SK-N-SH (cell line): ENCODE results near the gene BTBD16. TPM values are rescaled to one million over a fixed set of nuclear protein-coding genes. Genes with fewer than 3 reads are reported as not detected.

Experiments
- CTCF ChIA-PET: fragments of 300-600, 350-600 bp; formaldehyde crosslinking; extraction: SDS; loops from one replicate; lab custom pipeline; 2021; lab: Yijun Ruan, JAX
- POLR2A ChIA-PET: fragments of 350-600 bp; sonication (Branson Sonifier 250); formaldehyde crosslinking; extraction: SDS; loops from one replicate; lab custom pipeline; 2020; ENCODE audit warnings: antibody characterized with exemption, inconsistent platforms; lab: Yijun Ruan, JAX
- DNase-seq: peaks from one replicate; pipeline ENCODE4 v3.0.0; 2012
- H2AFZ ChIP-seq: fragments of 200-600 bp; sonication (generic); 2 replicates; pipeline ENCODE4 v1.8.1; 2016; ENCODE audit warnings: antibody characterized with exemption, mild to moderate bottlenecking, low read depth
- H3F3A ChIP-seq: fragments of 200-600 bp; sonication (generic); replicated peaks from 2 replicates; pipeline ENCODE3; 2016; ENCODE audit warnings: antibody characterized with exemption, mild to moderate bottlenecking; ENCODE audit not compliant: insufficient read depth
- H3K27ac ChIP-seq, 2 experiments: fragments of 200-500 bp in 1 of 2; fragments of 200-600 bp in 1 of 2; sonication (Bioruptor generic) in 1 of 2; sonication (generic), shearing (Covaris generic) in 1 of 2; 2 replicates each; pipeline versions ENCODE4 v1.5.1 to v1.6.1; 2014 to 2016; ENCODE audit warnings: low read depth in 2 of 2, inconsistent platforms in 1 of 2, low read length in 1 of 2, mild to moderate bottlenecking in 1 of 2, mixed read lengths in 1 of 2
- H3K27me3 ChIP-seq: fragments of 200-600 bp; sonication (generic), shearing (Covaris generic); 2 replicates; pipeline ENCODE4 v1.6.1; 2016; ENCODE audit warnings: mixed run types; ENCODE audit not compliant: insufficient read depth
- H3K36me3 ChIP-seq, 2 experiments: fragments of 200-500 bp in 1 of 2; fragments of 200-600 bp in 1 of 2; sonication (Bioruptor generic) in 1 of 2; sonication (generic) in 1 of 2; replicated peaks in 1 of 2; 2 replicates each; pipeline versions ENCODE3 to v1.5.1; 2014 to 2016; ENCODE audit warnings: low read length in 1 of 2, mild to moderate bottlenecking in 1 of 2; ENCODE audit not compliant: insufficient read depth in 2 of 2, control insufficient read depth in 1 of 2
- H3K4me1 ChIP-seq, 2 experiments: fragments of 200-500 bp in 1 of 2; fragments of 200-600 bp in 1 of 2; sonication (Bioruptor generic) in 1 of 2; sonication (generic), shearing (Covaris generic) in 1 of 2; 2 replicates each; pipeline versions ENCODE4 v1.5.1 to v1.6.1; 2014 to 2016; ENCODE audit warnings: low read depth in 1 of 2, low read length in 1 of 2, mixed run types in 1 of 2; ENCODE audit not compliant: insufficient read depth in 2 of 2, control insufficient read depth in 1 of 2
- H3K4me2 ChIP-seq: fragments of 200-600 bp; sonication (generic), shearing (Covaris generic); 2 replicates; pipeline ENCODE4 v1.6.1; 2017; ENCODE audit warnings: mixed run types
- H3K4me3 ChIP-seq, 2 experiments: fragments of 200-500 bp in 1 of 2; fragments of 200-600 bp in 1 of 2; sonication (Bioruptor generic) in 1 of 2; sonication (generic), shearing (Covaris generic) in 1 of 2; 2 replicates each; pipeline versions ENCODE4 v1.5.1 to v1.8.1; 2014 to 2016; ENCODE audit warnings: low read depth in 2 of 2, inconsistent platforms in 1 of 2, low read length in 1 of 2, mild to moderate bottlenecking in 1 of 2, mixed read lengths in 1 of 2, moderate library complexity in 1 of 2
- H3K79me2 ChIP-seq: fragments of 200-600 bp; sonication (generic); 2 replicates; pipeline ENCODE4 v1.8.1; 2017; ENCODE audit warnings: mild to moderate bottlenecking; ENCODE audit not compliant: insufficient read depth
- H3K9ac ChIP-seq: fragments of 200-600 bp; sonication (generic); 2 replicates; pipeline ENCODE4 v1.6.1; 2017; ENCODE audit warnings: mixed run types
- H3K9me2 ChIP-seq: fragments of 200-600 bp; sonication (generic); 2 replicates; pipeline ENCODE4 v1.6.1; 2017; ENCODE audit warnings: mixed run types
- H3K9me3 ChIP-seq: fragments of 200-600 bp; sonication (generic); 2 replicates; pipeline ENCODE4 v1.6.1; 2017; ENCODE audit warnings: mixed run types, mild to moderate bottlenecking, moderate library complexity
- H4K20me1 ChIP-seq: fragments of 200-600 bp; sonication (generic); 2 replicates; pipeline ENCODE4 v1.6.1; 2017; ENCODE audit warnings: mild to moderate bottlenecking, mixed run types; ENCODE audit not compliant: insufficient read depth
- FOXJ3 ChIP-seq: sonication (generic); formaldehyde crosslinking; IDR thresholded peaks from 2 replicates; pipeline ENCODE4 v1.5.1; 2020; ENCODE audit warnings: mild to moderate bottlenecking, missing genetic modification reagents
- GABPA ChIP-seq: IDR thresholded peaks from 2 replicates; pipeline ENCODE4 v1.4.0; 2012; ENCODE audit warnings: low read depth, mild to moderate bottlenecking
- IRF3 ChIP-seq: fragments of 150-350 bp; IDR thresholded peaks from 2 replicates; pipeline ENCODE4 v1.6.1; 2016; ENCODE audit warnings: mild to moderate bottlenecking, low read depth, low read length
- POLR2AphosphoS5 ChIP-seq: IDR thresholded peaks from 2 replicates; pipeline ENCODE4 v1.6.1; 2012; ENCODE audit warnings: low read depth, low read length
- REST ChIP-seq: IDR thresholded peaks from 2 replicates; pipeline ENCODE4 v1.6.1; 2012; ENCODE audit warnings: mild to moderate bottlenecking, low read depth, low read length, moderate library complexity
- WGBS: methylation state at CpG from one replicate; pipeline ENCODE4 v1.1.6; 2017; ENCODE audit warnings: low lambda C conversion rate; 5-methylcytosine and 5-hydroxymethylcytosine counted together
- polyA plus RNA-seq, 3 experiments: library from polyadenylated mRNA; depleted of rRNA; stranded (reverse); fragments of >200 nt; gene quantifications; 2 replicates each; pipeline ENCODE4 v1.2.3, GENCODE V29; 2012
- TF ChIP-seq, protein P1 (sequence below): IDR thresholded peaks from 2 replicates; pipeline ENCODE4 v1.4.0; 2012; ENCODE audit warnings: low read depth, borderline replicate concordance
- TF ChIP-seq, protein P2 (sequence below): IDR thresholded peaks from 2 replicates; pipeline ENCODE4 v1.4.0; 2012; ENCODE audit warnings: low read depth, borderline replicate concordance

Gene BTBD16
- polyA plus RNA-seq, 1 of the 3 experiments (the other 2 are of a cell fraction) = not detected

- H2AFZ ChIP-seq = no peak overlapping the region
- H3K27ac ChIP-seq = peak overlapping the region in 1 of 2 experiments; percentile 48; a peak in 1 of 4 replicates
- no peaks in the 10 kb centered on the region; a peak in 1 of 4 replicates for H3K4me1 ChIP-seq
- H3K79me2 ChIP-seq = no peaks in the 10 kb centered on the region; the same call in 1 of the 2 replicates
- ChIA-PET POLR2A (no interaction called here), CTCF (interaction anchor here (1.7 to 2.6 kb wide), 2 partner anchors 9 to 18 kb away, joined by 4 to 7 read pairs; no protein-coding TSS in a partner anchor)
- no peak for DNase-seq
- TF ChIP-seq, protein P1, sequence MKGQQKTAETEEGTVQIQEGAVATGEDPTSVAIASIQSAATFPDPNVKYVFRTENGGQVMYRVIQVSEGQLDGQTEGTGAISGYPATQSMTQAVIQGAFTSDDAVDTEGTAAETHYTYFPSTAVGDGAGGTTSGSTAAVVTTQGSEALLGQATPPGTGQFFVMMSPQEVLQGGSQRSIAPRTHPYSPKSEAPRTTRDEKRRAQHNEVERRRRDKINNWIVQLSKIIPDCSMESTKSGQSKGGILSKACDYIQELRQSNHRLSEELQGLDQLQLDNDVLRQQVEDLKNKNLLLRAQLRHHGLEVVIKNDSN = no peak
- TF ChIP-seq GABPA (no peak), FOXJ3 (CRISPR knock-in tag) (no peak), POLR2AphosphoS5 (no peak), REST (no peak), IRF3 (no peak)
- TF ChIP-seq, protein P2, sequence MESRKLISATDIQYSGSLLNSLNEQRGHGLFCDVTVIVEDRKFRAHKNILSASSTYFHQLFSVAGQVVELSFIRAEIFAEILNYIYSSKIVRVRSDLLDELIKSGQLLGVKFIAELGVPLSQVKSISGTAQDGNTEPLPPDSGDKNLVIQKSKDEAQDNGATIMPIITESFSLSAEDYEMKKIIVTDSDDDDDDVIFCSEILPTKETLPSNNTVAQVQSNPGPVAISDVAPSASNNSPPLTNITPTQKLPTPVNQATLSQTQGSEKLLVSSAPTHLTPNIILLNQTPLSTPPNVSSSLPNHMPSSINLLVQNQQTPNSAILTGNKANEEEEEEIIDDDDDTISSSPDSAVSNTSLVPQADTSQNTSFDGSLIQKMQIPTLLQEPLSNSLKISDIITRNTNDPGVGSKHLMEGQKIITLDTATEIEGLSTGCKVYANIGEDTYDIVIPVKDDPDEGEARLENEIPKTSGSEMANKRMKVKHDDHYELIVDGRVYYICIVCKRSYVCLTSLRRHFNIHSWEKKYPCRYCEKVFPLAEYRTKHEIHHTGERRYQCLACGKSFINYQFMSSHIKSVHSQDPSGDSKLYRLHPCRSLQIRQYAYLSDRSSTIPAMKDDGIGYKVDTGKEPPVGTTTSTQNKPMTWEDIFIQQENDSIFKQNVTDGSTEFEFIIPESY = no peak
- no peak overlapping the region for H3K9ac ChIP-seq
- peaks cover 9% of the 10 kb centered on the region for H3F3A ChIP-seq
- H3K4me2 ChIP-seq = peak overlapping the region; percentile 27; the same call in 1 of the 2 replicates
- no peak overlapping the region for H3K4me3 ChIP-seq
- H4K20me1 ChIP-seq = no peaks in the 10 kb centered on the region
- H3K27me3 ChIP-seq = no peaks in the 10 kb centered on the region
- peaks cover 14% of the 10 kb centered on the region; the same call in 1 of the 2 replicates for H3K9me3 ChIP-seq
- no peaks in the 10 kb centered on the region for H3K9me2 ChIP-seq
- WGBS = 85% methylated on average over 1 of the region's 1 CpG
- H3K36me3 ChIP-seq = peaks cover 0 to 14% of the 10 kb centered on the region in 2 experiments
Observed at GRCh38 chr10:122264436-122264835, 6.7 kb upstream of the BTBD16 start.
